Memory B cell (primary cell): Measurements from ENCODE around the gene KRT80.

Experiments used
- ATAC-seq: fragments of 150-1000 bp; cut with Tn5 transposase; 2 replicates; pipeline ENCODE4 v1.10.0; 2021; ENCODE audit warnings: low read depth, mild to moderate bottlenecking, moderate library complexity
- DNase-seq, 2 donors: peaks; one replicate each; pipeline ENCODE4 v3.0.0; 2022; ENCODE audit warnings: low spot score in 2 of 2
- H3K27ac Mint-ChIP-seq: one replicate; pipeline ENCODE4 v1.8.0; 2022; ENCODE audit warnings: mild to moderate bottlenecking, moderate library complexity, mixed read lengths
- H3K27me3 Mint-ChIP-seq: one replicate; pipeline ENCODE4 v1.8.0; 2022; ENCODE audit warnings: mixed read lengths
- H3K36me3 Mint-ChIP-seq: one replicate; pipeline ENCODE4 v1.8.0; 2022; ENCODE audit warnings: mild to moderate bottlenecking, mixed read lengths
- H3K4me1 Mint-ChIP-seq: one replicate; pipeline ENCODE4 v1.8.0; 2022; ENCODE audit warnings: mixed read lengths
- H3K4me3 Mint-ChIP-seq: one replicate; pipeline ENCODE4 v1.8.0; 2022; ENCODE audit warnings: mild to moderate bottlenecking, moderate library complexity, mixed read lengths
- H3K9me3 Mint-ChIP-seq: one replicate; pipeline ENCODE4 v1.8.0; 2022; ENCODE audit warnings: mixed read lengths

The KRT80 gene

DNA sequence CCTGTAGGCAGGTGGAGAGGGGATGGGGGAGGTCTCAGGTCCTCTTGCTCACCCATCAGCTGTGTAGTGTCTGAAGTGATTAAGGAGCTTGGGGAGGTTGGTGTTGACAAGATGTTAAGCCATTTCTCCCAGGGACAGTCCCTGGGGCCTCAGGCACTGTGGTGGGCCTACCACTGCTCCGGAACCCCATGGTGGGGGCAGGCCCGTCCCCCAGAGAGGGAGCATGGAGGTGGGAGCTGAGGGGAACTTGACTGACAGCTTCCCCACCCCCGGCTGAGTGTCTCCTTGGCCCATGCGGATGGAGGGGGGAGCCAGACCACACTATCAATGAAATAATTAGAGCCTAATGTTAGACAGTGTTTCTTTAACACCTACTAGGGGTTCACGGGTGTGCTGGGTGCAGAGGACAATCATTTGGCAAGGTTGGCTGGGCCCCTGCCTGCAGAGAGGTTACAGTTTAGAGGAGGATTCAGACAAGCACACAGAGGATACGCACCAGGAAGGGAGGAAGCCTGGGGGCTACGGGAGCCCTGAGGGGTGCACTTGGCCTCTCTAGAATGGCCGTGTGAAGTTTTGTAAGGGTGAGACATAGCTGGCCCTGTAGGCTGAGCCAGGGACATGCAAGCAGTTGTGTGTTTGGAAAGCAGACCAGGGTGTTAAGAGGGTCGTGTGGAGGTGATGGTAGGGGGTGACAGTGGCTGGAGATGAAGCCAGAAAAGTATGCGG is 19.3 kb upstream of the KRT80 start:
- no peak overlapping the region for H3K27ac Mint-ChIP-seq
- H3K4me3 Mint-ChIP-seq: no peak overlapping the region
- no peaks in the 10 kb centered on the region for H3K9me3 Mint-ChIP-seq
- peaks cover 5% of the 10 kb centered on the region for H3K4me1 Mint-ChIP-seq
- H3K36me3 Mint-ChIP-seq: no peaks in the 10 kb centered on the region
- DNase-seq (no peak), ATAC-seq (no peak)
- H3K27me3 Mint-ChIP-seq: peaks cover 36% of the 10 kb centered on the region

DNA sequence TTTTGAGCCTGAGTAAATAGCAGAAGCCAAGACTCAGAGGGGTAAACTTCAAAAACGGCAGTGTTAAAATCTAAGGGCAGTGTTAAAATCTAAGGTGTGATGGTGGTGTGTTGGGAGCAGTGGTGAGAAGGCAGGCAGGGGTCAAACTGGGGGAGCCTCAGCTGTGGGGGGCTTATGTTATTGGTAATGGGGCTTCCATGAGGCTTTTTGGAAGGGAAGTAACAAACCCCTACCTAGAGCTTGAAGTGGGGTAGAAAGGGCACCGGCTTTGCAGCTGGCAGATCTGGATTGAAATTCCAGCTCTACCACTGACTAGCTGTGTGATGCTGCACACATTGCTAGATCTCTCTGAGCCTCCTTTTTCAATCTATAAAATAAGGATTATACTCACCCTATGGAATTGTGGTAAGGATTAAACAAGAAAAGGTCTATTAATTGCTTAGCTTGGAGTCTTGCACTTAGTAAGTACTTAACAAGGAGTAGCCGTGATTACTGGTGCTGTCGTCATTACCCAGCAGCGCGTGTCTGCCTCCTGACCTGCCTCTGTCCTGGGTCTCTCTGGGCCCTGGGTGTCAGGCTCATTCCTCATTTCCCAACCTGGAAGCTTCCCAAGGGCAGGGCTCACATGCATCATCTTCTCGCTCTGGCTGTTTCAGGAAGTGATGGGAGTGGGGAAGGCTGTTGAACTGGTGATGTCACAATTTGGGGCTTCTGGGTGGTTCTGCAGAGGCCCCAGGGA is 18.5 kb upstream of the KRT80 start:
- Mint-ChIP-seq H3K27me3 (peaks cover 37% of the 10 kb centered on the region), H3K9me3 (no peaks in the 10 kb centered on the region), H3K36me3 (no peaks in the 10 kb centered on the region), H3K4me1 (peaks cover 5% of the 10 kb centered on the region), H3K27ac (no peak overlapping the region), H3K4me3 (no peak overlapping the region)
- no peak for DNase-seq
- ATAC-seq: no peak

GRCh38 chr12:52209321-52209720 is 17.5 kb upstream of the KRT80 start:
- Mint-ChIP-seq H3K27me3 (peaks cover 34% of the 10 kb centered on the region), H3K36me3 (no peaks in the 10 kb centered on the region), H3K9me3 (no peaks in the 10 kb centered on the region), H3K4me3 (no peak overlapping the region), H3K27ac (no peak overlapping the region), H3K4me1 (peaks cover 5% of the 10 kb centered on the region)
- ATAC-seq: no peak
- no peak for DNase-seq

DNA sequence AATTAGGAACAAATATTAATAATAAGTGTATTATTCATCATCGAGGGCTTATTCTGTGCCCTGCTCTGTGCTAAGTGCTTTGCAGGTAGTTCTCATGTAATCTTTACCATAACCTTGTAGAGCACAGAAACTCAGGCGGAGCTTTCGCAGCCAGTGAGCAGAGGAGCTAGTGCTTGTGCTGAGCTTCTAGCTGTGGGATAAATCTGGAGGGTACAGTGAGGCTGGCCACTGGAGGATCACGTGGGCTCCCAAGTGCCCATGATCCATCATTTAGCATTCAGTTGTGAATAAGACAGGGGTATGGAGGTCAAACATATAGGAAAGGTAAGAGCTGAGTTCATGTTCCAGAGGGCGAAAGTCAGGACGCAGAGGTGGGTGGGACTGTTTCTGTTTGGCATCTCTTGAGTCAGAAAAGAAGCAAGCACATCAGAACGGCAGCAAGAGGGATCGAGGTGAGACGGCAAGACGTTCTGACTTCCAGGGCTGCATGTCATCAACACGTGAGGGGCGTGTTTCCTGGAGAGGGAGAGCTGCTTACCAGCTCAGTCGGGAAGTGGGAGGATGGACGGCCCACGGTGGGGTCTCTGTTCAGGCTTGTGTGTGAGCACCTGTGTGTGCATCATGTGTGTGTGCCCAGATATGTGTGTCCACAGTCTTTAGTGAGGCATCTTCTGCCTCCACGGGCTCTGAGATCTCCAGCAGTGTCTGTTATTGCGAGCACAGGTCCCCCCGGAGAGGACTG is 16.8 kb upstream of the KRT80 start:
- no peaks in the 10 kb centered on the region for H3K9me3 Mint-ChIP-seq
- DNase-seq: no peak
- no peaks in the 10 kb centered on the region for H3K4me1 Mint-ChIP-seq
- no peak overlapping the region for H3K27ac Mint-ChIP-seq
- no peak for ATAC-seq
- no peak overlapping the region for H3K4me3 Mint-ChIP-seq
- peaks cover 31% of the 10 kb centered on the region for H3K27me3 Mint-ChIP-seq
- no peaks in the 10 kb centered on the region for H3K36me3 Mint-ChIP-seq

GRCh38 chr12:52207895-52208294 is 16.1 kb upstream of the KRT80 start:
- H3K36me3 Mint-ChIP-seq: no peaks in the 10 kb centered on the region
- no peaks in the 10 kb centered on the region for H3K9me3 Mint-ChIP-seq
- H3K27ac Mint-ChIP-seq: no peak overlapping the region
- H3K4me1 Mint-ChIP-seq: peaks cover 3% of the 10 kb centered on the region
- peaks cover 30% of the 10 kb centered on the region for H3K27me3 Mint-ChIP-seq
- no peak overlapping the region for H3K4me3 Mint-ChIP-seq
- DNase-seq: no peak
- ATAC-seq: no peak

- Mint-ChIP-seq H3K9me3 (no peaks in the 10 kb centered on the region), H3K4me3 (no peak overlapping the region), H3K36me3 (no peaks in the 10 kb centered on the region), H3K27ac (no peak overlapping the region), H3K27me3 (peaks cover 32% of the 10 kb centered on the region), H3K4me1 (peaks cover 6% of the 10 kb centered on the region)
- DNase-seq (no peak), ATAC-seq (no peak)
Observed at GRCh38 chr12:52207106-52207505, 15.3 kb upstream of the KRT80 start.

- H3K4me1 Mint-ChIP-seq: peaks cover 6% of the 10 kb centered on the region
- no peaks in the 10 kb centered on the region for H3K36me3 Mint-ChIP-seq
- H3K27me3 Mint-ChIP-seq: peaks cover 32% of the 10 kb centered on the region
Observed at GRCh38 chr12:52206304-52207040, 14.7 kb upstream of the KRT80 start.

GRCh38 chr12:52205612-52206303 is 13.9 kb upstream of the KRT80 start:
- no peaks in the 10 kb centered on the region for H3K36me3 Mint-ChIP-seq
- DNase-seq: no peak
- ATAC-seq: no peak
- no peak overlapping the region for H3K4me3 Mint-ChIP-seq
- no peak overlapping the region for H3K27ac Mint-ChIP-seq
- peaks cover 6% of the 10 kb centered on the region for H3K4me1 Mint-ChIP-seq
- H3K27me3 Mint-ChIP-seq: peaks cover 28% of the 10 kb centered on the region
- H3K9me3 Mint-ChIP-seq: no peaks in the 10 kb centered on the region

More at GRCh38 chr12:52206304-52207040, 14.7 kb upstream of the KRT80 start:
- DNase-seq (no peak), ATAC-seq (no peak)
- Mint-ChIP-seq H3K27ac (no peak overlapping the region), H3K9me3 (no peaks in the 10 kb centered on the region), H3K4me3 (no peak overlapping the region)

- H3K27me3 Mint-ChIP-seq: peaks cover 28% of the 10 kb centered on the region
- H3K36me3 Mint-ChIP-seq: no peaks in the 10 kb centered on the region
- H3K4me3 Mint-ChIP-seq: no peak overlapping the region
- no peaks in the 10 kb centered on the region for H3K9me3 Mint-ChIP-seq
- DNase-seq (no peak), ATAC-seq (no peak)
- peaks cover 6% of the 10 kb centered on the region for H3K4me1 Mint-ChIP-seq
- H3K27ac Mint-ChIP-seq: no peak overlapping the region
Observed at GRCh38 chr12:52204931-52205505, 13.2 kb upstream of the KRT80 start.

GRCh38 chr12:52204095-52204930 is 12.5 kb upstream of the KRT80 start:
- ATAC-seq (no peak), DNase-seq (no peak)
- Mint-ChIP-seq H3K4me3 (no peak overlapping the region), H3K9me3 (no peaks in the 10 kb centered on the region), H3K27me3 (peaks cover 22% of the 10 kb centered on the region), H3K4me1 (peaks cover 6% of the 10 kb centered on the region), H3K27ac (no peak overlapping the region), H3K36me3 (no peaks in the 10 kb centered on the region)

- no peak overlapping the region for H3K4me3 Mint-ChIP-seq
- H3K36me3 Mint-ChIP-seq: no peaks in the 10 kb centered on the region
- peaks cover 6% of the 10 kb centered on the region for H3K4me1 Mint-ChIP-seq
- ATAC-seq: no peak
- H3K27me3 Mint-ChIP-seq: peaks cover 19% of the 10 kb centered on the region
- no peak for DNase-seq
- no peaks in the 10 kb centered on the region for H3K9me3 Mint-ChIP-seq
- no peak overlapping the region for H3K27ac Mint-ChIP-seq
Observed at GRCh38 chr12:52203079-52203921, 11.5 kb upstream of the KRT80 start.
